Vagina (tissue), 2 donors: Measurements from ENCODE around the gene MDC1.

Source experiments
- POLR2A ChIP-seq, 2 donors: fragments of 450-650 bp; IDR thresholded peaks; one replicate each; pipeline ENCODE4 v1.6.1; 2017; ENCODE audit warnings: antibody characterized with exemption in 2 of 2, mild to moderate bottlenecking in 2 of 2, moderate library complexity in 2 of 2
- TF ChIP-seq, protein P1 (sequence below), 3 experiments: fragments of 450-650 bp in 2 of 3; fragments of 200-600 bp in 1 of 3; sonication (generic) in 1 of 3; IDR thresholded peaks; one replicate each; pipeline ENCODE4 v1.5.1; 2017 to 2019; ENCODE audit warnings: antibody characterized with exemption in 3 of 3, mild to moderate bottlenecking in 2 of 3, moderate library complexity in 2 of 3

DNA sequence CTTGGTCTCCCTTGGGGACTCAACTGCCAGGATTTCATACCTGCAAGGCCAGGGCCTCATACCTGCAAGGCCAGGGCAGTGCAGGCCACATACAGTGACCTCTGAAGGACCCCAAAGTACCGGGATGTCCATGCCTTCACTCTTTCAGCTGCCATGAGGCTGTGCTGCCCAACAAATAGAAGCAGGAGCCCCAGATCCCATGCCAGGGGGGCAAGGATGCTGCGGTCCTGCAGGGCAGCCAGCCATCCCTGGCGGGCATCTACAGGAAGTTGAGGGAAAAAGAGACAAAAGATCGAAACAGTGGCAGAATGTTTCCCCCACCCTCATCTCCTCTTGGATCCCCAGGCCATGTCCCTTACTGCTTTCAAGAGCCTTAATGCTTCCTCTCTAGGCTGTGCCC, 27.1 kb downstream of the MDC1 start:
- no peak for TF ChIP-seq POLR2A (IDR thresholded peaks at IDR 0.05)
- TF ChIP-seq, protein P1, sequence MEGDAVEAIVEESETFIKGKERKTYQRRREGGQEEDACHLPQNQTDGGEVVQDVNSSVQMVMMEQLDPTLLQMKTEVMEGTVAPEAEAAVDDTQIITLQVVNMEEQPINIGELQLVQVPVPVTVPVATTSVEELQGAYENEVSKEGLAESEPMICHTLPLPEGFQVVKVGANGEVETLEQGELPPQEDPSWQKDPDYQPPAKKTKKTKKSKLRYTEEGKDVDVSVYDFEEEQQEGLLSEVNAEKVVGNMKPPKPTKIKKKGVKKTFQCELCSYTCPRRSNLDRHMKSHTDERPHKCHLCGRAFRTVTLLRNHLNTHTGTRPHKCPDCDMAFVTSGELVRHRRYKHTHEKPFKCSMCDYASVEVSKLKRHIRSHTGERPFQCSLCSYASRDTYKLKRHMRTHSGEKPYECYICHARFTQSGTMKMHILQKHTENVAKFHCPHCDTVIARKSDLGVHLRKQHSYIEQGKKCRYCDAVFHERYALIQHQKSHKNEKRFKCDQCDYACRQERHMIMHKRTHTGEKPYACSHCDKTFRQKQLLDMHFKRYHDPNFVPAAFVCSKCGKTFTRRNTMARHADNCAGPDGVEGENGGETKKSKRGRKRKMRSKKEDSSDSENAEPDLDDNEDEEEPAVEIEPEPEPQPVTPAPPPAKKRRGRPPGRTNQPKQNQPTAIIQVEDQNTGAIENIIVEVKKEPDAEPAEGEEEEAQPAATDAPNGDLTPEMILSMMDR (IDR thresholded peaks at IDR 0.05): no peak
